ENCODE measurements around the gene ACADL. TPM values are rescaled to one million over a fixed set of nuclear protein-coding genes. Genes with fewer than 3 reads are reported as not detected.
A peak's percentile ranks its signal among the peaks of the same experiment; 100 is the strongest.
"Not testable (repeated sequence)": the region's sequence is repeated elsewhere in the genome, so short reads cannot be mapped to it uniquely, and the experiment has no call there.

The ACADL gene
- total RNA-seq, 2 experiments from 2014 or later = not detected

GRCh38 chr2:210180477-210180876 lies 44.8 kb downstream of the ACADL start:
- intact Hi-C loops (cut with micrococcal nuclease) = loop anchor here (1.0 kb wide), 1 partner anchor 8 kb away; no protein-coding TSS in a partner anchor
- Mint-ChIP-seq H3K9me3 (peaks cover 19% of the 10 kb centered on the region), H3K27me3 (ENCODE audit: low read depth) (peaks cover 2% of the 10 kb centered on the region), H3K4me3 (no peak overlapping the region), H3K36me3 (ENCODE audit: low read depth) (peaks cover 17% of the 10 kb centered on the region), H3K4me1 (ENCODE audit: low read depth) (peaks cover 18% of the 10 kb centered on the region), H3K27ac (no peak overlapping the region)
- CTCF ChIA-PET = interaction anchor here (2.4 kb wide), 1 partner anchor 18 kb away, joined by 7 read pairs; no protein-coding TSS in a partner anchor
- no peak for DNase-seq

GRCh38 chr2:210179351-210179990 lies 45.8 kb downstream of the ACADL start:
- Mint-ChIP-seq H3K4me3 (no peak overlapping the region), H3K27ac (no peak overlapping the region), H3K36me3 (ENCODE audit: low read depth) (peaks cover 11% of the 10 kb centered on the region), H3K9me3 (peaks cover 11% of the 10 kb centered on the region), H3K27me3 (ENCODE audit: low read depth) (peaks cover 2% of the 10 kb centered on the region), H3K4me1 (ENCODE audit: low read depth) (peaks cover 18% of the 10 kb centered on the region)
- DNase-seq = no peak
- CTCF ChIA-PET = interaction anchor here (2.4 kb wide), 1 partner anchor 19 kb away, joined by 7 read pairs; no protein-coding TSS in a partner anchor
- intact Hi-C loops (cut with micrococcal nuclease) = no loop called here

DNA sequence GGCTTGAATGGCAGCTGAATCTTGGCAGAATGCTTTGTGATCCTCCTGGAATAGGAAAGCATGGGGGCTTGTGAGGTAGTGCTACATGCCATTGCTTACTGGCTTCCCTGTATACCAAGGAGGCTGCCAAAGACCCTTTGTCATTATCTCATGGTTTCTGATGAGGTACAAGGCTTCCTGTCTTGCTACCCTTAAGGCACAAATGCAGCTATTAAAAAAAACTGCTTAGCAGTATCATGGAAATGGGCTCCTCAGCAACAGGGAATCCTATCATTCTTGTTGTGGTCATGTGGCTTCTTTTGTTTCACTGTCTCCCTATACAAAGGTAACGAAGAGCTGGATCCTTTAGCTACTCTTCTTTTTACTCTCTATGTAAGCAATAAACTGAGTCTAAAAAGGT lies 47.5 kb downstream of the ACADL start:
- Mint-ChIP-seq H3K27ac (no peak overlapping the region), H3K4me3 (no peak overlapping the region)

DNA sequence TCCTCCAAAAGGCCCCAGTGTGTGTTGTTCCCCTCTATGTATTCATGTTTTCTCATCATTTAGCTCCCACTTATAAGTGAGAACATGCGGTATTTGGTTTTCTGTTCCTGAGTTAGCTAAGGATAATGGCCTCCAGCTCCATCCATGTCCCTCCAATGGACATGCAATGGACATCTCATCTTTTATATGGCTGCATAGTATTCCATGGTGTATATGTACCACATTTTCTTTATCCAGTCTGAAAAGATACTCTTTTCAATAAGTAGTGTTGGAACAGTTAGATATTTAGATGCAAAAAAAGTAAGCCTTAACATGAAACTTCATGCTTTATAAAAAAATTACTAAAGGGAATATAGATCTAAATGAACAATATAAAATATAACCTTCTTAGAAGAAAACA lies 48.1 kb downstream of the ACADL start:
- H3K4me1 Mint-ChIP-seq (ENCODE audit: low read depth) = peaks cover 23% of the 10 kb centered on the region
- H3K9me3 Mint-ChIP-seq; H3K27ac Mint-ChIP-seq; H3K36me3 Mint-ChIP-seq (ENCODE audit: low read depth); DNase-seq; H3K27me3 Mint-ChIP-seq (ENCODE audit: low read depth); intact Hi-C loops (cut with micrococcal nuclease); H3K4me3 Mint-ChIP-seq: not testable (repeated sequence)
- CTCF ChIA-PET = interaction anchor here (0.6 to 1.1 kb wide), 3 partner anchors 22 to 118 kb away, joined by 3 read pairs; no protein-coding TSS in a partner anchor

More for the DNA sequence above, 47.5 kb downstream of the ACADL start:
- H3K9me3 Mint-ChIP-seq = no peaks in the 10 kb centered on the region
- H3K4me1 Mint-ChIP-seq (ENCODE audit: low read depth) = peaks cover 19% of the 10 kb centered on the region
- no peak for DNase-seq
- CTCF ChIA-PET = interaction anchor here (1.1 kb wide), 1 partner anchor 119 kb away, joined by 3 read pairs; no protein-coding TSS in a partner anchor
- H3K36me3 Mint-ChIP-seq (ENCODE audit: low read depth) = no peaks in the 10 kb centered on the region
- intact Hi-C loops (cut with micrococcal nuclease) = no loop called here
- H3K27me3 Mint-ChIP-seq (ENCODE audit: low read depth) = peaks cover 2% of the 10 kb centered on the region

DNA sequence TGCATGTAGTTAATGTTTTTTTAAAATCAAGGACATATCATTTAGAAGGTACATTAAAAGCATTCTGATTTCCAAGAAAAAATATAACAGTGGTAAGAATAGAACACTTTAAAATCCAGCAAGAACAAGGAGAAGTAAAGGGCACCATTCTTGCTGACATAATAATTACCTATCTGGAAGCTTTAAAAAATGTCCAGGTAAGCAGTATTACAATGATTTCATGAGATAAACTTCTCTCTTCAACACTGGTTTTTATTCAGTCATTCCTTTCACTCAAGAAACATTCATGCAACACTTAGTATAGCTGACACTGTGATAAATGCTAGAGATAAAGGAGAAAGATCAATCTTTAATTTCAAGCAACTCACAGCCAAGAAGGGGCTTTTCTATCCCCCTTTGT lies 51.2 kb downstream of the ACADL start:
- no peak for DNase-seq
- H3K27ac Mint-ChIP-seq = no peak overlapping the region
- H3K36me3 Mint-ChIP-seq (ENCODE audit: low read depth) = no peaks in the 10 kb centered on the region
- peaks cover 8% of the 10 kb centered on the region for H3K4me1 Mint-ChIP-seq (ENCODE audit: low read depth)
- H3K4me3 Mint-ChIP-seq = no peak overlapping the region
- H3K9me3 Mint-ChIP-seq = no peaks in the 10 kb centered on the region
- intact Hi-C loops (cut with micrococcal nuclease) = no loop called here
- CTCF ChIA-PET = no interaction called here
- H3K27me3 Mint-ChIP-seq (ENCODE audit: low read depth) = peaks cover 3% of the 10 kb centered on the region

GRCh38 chr2:210172219-210172575 lies 53.0 kb downstream of the ACADL start:
- H3K27ac Mint-ChIP-seq = no peak overlapping the region
- H3K9me3 Mint-ChIP-seq = no peaks in the 10 kb centered on the region
- H3K36me3 Mint-ChIP-seq (ENCODE audit: low read depth) = no peaks in the 10 kb centered on the region
- H3K4me1 Mint-ChIP-seq (ENCODE audit: low read depth) = peaks cover 19% of the 10 kb centered on the region
- H3K4me3 Mint-ChIP-seq = peak overlapping the region; percentile 82
- DNase-seq = no peak
- intact Hi-C loops (cut with micrococcal nuclease) = loop anchor here (1.0 to 2.0 kb wide), 2 partner anchors 8 to 17 kb away; no protein-coding TSS in a partner anchor
- H3K27me3 Mint-ChIP-seq (ENCODE audit: low read depth) = peaks cover 3% of the 10 kb centered on the region
- CTCF ChIA-PET = no interaction called here

DNA sequence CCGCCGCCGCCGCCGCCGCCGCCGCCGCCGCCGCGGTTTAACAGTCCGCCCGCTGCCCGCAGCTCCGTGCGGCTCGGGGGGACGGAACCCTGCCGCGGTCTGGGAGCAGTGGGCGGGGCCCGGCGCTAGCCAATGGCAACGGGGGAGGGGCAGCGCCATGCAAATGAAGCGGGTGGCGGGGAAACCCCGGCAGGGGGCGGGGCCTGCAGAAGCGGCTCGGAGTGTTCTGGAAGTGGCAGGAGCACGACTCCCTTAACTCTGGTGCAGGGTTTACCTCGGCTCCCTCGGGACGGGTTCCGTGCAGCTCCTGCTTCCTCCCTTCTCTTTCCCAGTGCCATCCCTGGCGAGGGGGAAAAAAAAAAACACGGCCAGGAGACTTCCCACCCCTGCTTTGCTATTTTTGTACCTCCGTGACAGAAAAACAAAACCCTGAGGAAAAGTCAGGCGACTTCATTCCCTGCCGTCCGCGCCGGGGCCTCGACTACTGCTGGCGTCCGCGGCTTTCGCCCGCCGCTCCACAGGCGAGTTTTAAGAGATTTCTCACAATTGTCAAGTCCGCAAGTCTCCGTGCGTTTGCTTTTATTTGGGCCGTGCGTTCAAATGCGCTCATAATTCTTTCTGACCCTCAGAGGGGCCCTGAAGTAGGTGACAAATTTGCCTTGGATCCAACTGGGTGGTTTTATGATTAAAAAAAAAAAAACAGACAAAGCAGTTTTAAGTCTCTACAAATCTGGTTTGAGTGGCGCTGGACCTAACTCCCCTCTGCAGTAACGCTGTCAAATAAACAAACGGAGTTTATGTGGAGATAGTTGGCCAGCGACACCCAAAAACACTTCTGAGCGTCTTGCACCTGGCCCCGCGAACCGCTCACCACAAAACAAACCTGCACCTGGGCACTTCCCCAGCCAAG lies 53.7 kb downstream of the ACADL start, which contains the start of gene KANSL1L:
Gene KANSL1L, minus strand, starts transcription at position 101 of the 910 bp plus-strand sequence. CDS start 16,827 bp downstream, outside the sequence.
- peak within 1 kb of the TSS; percentile 98 for H3K4me3 Mint-ChIP-seq
- H3K9me3 Mint-ChIP-seq = no peaks in the 10 kb centered on the region
- peak; percentile 95 for DNase-seq
- no peaks in the 10 kb centered on the region for H3K36me3 Mint-ChIP-seq (ENCODE audit: low read depth)
- CTCF ChIA-PET = no interaction called here
- peaks cover 20% of the 10 kb centered on the region for H3K4me1 Mint-ChIP-seq (ENCODE audit: low read depth)
- peaks cover 3% of the 10 kb centered on the region for H3K27me3 Mint-ChIP-seq (ENCODE audit: low read depth)
- peak within 1 kb of the TSS; percentile 96 for H3K27ac Mint-ChIP-seq
- intact Hi-C loops (cut with micrococcal nuclease) = loop anchor here (1.0 to 2.0 kb wide), 3 partner anchors 9 to 305 kb away; partner anchors contain the start of gene LANCL1

DNA sequence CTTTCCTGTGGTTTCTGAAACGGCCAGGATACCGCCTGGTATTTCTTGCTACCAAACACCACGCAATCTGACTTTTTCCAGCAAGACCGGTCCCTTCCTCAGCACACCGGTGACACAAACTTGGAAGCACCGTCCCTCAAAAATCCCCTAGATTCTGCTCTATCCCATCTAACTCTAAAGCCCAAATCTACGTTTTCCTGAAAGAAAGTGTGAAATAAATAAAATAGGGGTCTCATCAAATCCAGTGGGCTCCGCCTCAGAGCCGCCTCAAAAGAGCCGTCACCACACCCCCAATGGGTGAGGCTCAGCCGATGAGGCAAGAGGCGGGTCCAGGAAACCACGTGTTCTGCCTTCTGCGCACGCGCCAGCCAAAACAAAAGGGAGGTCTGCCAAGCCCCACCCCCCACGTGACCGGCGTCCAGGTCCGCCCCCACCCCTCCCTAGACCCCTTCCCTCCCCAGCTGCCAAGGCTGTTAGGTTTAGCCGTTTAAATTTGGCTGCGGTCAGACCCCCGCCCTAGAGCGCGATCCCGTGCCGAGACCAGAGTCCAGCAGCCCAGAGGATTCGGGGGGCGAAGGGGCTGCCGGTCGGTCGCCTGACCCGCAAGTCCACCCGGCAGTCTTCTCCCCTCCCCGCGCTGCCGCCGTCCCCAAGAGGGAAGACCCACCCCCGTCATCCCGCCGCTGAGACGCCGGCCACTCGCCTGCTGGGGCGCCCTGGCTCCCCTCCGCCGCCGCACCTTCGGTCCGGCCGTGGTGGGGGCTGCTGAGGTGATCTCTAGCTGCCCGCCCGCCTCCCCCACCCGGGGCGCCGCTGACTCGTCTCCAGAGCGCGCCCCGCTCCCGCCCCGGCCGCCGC lies 54.6 kb downstream of the ACADL start:
- Mint-ChIP-seq H3K4me1 (ENCODE audit: low read depth) (peaks cover 22% of the 10 kb centered on the region), H3K9me3 (no peaks in the 10 kb centered on the region), H3K4me3 (peak overlapping the region; percentile 98), H3K36me3 (ENCODE audit: low read depth) (no peaks in the 10 kb centered on the region), H3K27me3 (ENCODE audit: low read depth) (peaks cover 3% of the 10 kb centered on the region), H3K27ac (peak overlapping the region; percentile 96)
- intact Hi-C loops (cut with micrococcal nuclease) = loop anchor here (1.0 kb wide), 5 partner anchors 25 to 1904 kb away; partner anchors contain the start of genes LANCL1, PIKFYVE and RPE
- DNase-seq = peak; percentile 98
- CTCF ChIA-PET = no interaction called here

DNA sequence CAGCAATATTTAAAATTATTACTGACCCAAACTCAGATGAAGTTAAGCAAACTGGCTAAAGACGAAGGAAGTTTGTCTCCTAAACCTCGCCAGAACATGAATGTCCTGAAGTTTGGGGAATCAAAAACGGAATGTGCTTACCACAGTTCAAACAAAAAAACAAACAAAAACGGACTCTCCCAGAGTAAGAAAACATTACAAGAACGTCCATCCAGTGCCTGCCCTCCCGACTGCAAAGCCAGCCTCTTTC lies 55.1 kb downstream of the ACADL start:
- CTCF ChIA-PET = no interaction called here
- Mint-ChIP-seq H3K4me1 (ENCODE audit: low read depth) (peaks cover 22% of the 10 kb centered on the region), H3K4me3 (peak overlapping the region; percentile 98), H3K27ac (peak overlapping the region; percentile 96), H3K36me3 (ENCODE audit: low read depth) (no peaks in the 10 kb centered on the region), H3K27me3 (ENCODE audit: low read depth) (peaks cover 3% of the 10 kb centered on the region), H3K9me3 (no peaks in the 10 kb centered on the region)
- DNase-seq = no peak
- intact Hi-C loops (cut with micrococcal nuclease) = loop anchor here (1.0 kb wide), 4 partner anchors 25 to 1904 kb away; partner anchors contain the start of genes PIKFYVE and RPE

- no peaks in the 10 kb centered on the region for H3K9me3 Mint-ChIP-seq
Observed at GRCh38 chr2:210169516-210170195, 55.6 kb downstream of the ACADL start.

GRCh38 chr2:210167227-210167626 lies 58.0 kb downstream of the ACADL start:
- Mint-ChIP-seq H3K4me3 (no peak overlapping the region), H3K27me3 (ENCODE audit: low read depth) (peaks cover 3% of the 10 kb centered on the region), H3K27ac (no peak overlapping the region), H3K36me3 (ENCODE audit: low read depth) (peaks cover 5% of the 10 kb centered on the region), H3K4me1 (ENCODE audit: low read depth) (peaks cover 32% of the 10 kb centered on the region), H3K9me3 (no peaks in the 10 kb centered on the region)
- DNase-seq = no peak
- CTCF ChIA-PET = no interaction called here
- intact Hi-C loops (cut with micrococcal nuclease) = no loop called here

More at GRCh38 chr2:210169516-210170195, 55.6 kb downstream of the ACADL start:
- CTCF ChIA-PET = no interaction called here
- Mint-ChIP-seq H3K4me3 (peak overlapping the region; percentile 98), H3K27me3 (ENCODE audit: low read depth) (peaks cover 3% of the 10 kb centered on the region), H3K4me1 (ENCODE audit: low read depth) (peaks cover 22% of the 10 kb centered on the region), H3K27ac (peak overlapping the region; percentile 96), H3K36me3 (ENCODE audit: low read depth) (no peaks in the 10 kb centered on the region)
- DNase-seq = no peak
- intact Hi-C loops (cut with micrococcal nuclease) = loop anchor here (1.0 kb wide), 4 partner anchors 26 to 1903 kb away; partner anchors contain the start of genes PIKFYVE and RPE

All from activated naive CD4-positive, alpha-beta T cell treated with anti-CD3 and anti-CD28 coated beads for 36 hours (primary cell).